GM23338 (cell line): Measurements from ENCODE around the gene GLB1L3. TPM values are rescaled to one million over a fixed set of nuclear protein-coding genes. Genes with fewer than 3 reads are reported as not detected.

Source experiments
- ATAC-seq: fragments of 200-7000 bp; cut with Tn5 transposase; 3 replicates; pipeline ENCODE4 v1.9.1; 2020
- DNase-seq: peaks from one replicate; pipeline ENCODE4 v3.0.0-alpha.2; 2015; ENCODE audit warnings: low spot score
- H2AFZ ChIP-seq: fragments of 200-600 bp; sonication (generic); 2 replicates; pipeline ENCODE4 v1.8.0; 2016; ENCODE audit warnings: antibody characterized with exemption, mild to moderate bottlenecking, moderate library complexity
- H3F3A ChIP-seq: fragments of 200-600 bp; sonication (generic); replicated peaks from 2 replicates; pipeline ENCODE4 v1.8.0; 2017; ENCODE audit warnings: antibody characterized with exemption, mixed run types, low read depth
- H3K27ac ChIP-seq: fragments of 200-600 bp; sonication (generic); 2 replicates; pipeline ENCODE4 v1.6.1; 2016; ENCODE audit warnings: low read depth
- H3K27me3 ChIP-seq: fragments of 200-600 bp; sonication (generic); 2 replicates; pipeline ENCODE4 v1.8.0; 2016; ENCODE audit warnings: mild to moderate bottlenecking, mixed run types, moderate library complexity; ENCODE audit not compliant: insufficient read depth
- H3K36me3 ChIP-seq: fragments of 200-600 bp; sonication (generic); 2 replicates; pipeline ENCODE4 v1.8.0; 2016; ENCODE audit warnings: mild to moderate bottlenecking; ENCODE audit not compliant: insufficient read depth
- H3K4me1 ChIP-seq: fragments of 200-600 bp; sonication (generic); 2 replicates; pipeline ENCODE4 v1.8.0; 2016; ENCODE audit warnings: mild to moderate bottlenecking, moderate library complexity; ENCODE audit not compliant: insufficient read depth
- H3K4me2 ChIP-seq: fragments of 200-600 bp; sonication (generic); 2 replicates; pipeline ENCODE4 v1.7.1; 2017; ENCODE audit warnings: mixed run types
- H3K4me3 ChIP-seq: fragments of 200-600 bp; sonication (generic); 2 replicates; pipeline ENCODE4 v1.6.1; 2016; ENCODE audit warnings: mixed run types
- H3K79me2 ChIP-seq: fragments of 200-600 bp; sonication (generic); replicated peaks from 2 replicates; pipeline ENCODE4 v1.8.0; 2017; ENCODE audit warnings: mild to moderate bottlenecking; ENCODE audit not compliant: insufficient read depth
- H3K9me2 ChIP-seq: fragments of 200-600 bp; sonication (generic); 2 replicates; pipeline ENCODE4 v1.8.0; 2017; ENCODE audit not compliant: insufficient read depth
- H4K20me1 ChIP-seq: fragments of 200-600 bp; sonication (generic); replicated peaks from 2 replicates; pipeline ENCODE4 v1.8.0; 2017; ENCODE audit warnings: mild to moderate bottlenecking; ENCODE audit not compliant: insufficient read depth
- H3K27ac Mint-ChIP-seq: 2 replicates; pipeline ENCODE4 v1.8.0; 2020; ENCODE audit warnings: inconsistent platforms, mild to moderate bottlenecking, moderate library complexity, mixed read lengths
- H3K27me3 Mint-ChIP-seq: 3 replicates; pipeline ENCODE4 v1.8.0; 2022; ENCODE audit warnings: low read depth, mild to moderate bottlenecking, moderate library complexity, mixed read lengths, inconsistent platforms; ENCODE audit not compliant: insufficient read depth, poor library complexity
- H3K36me3 Mint-ChIP-seq: 3 replicates; pipeline ENCODE4 v1.8.0; 2021; ENCODE audit warnings: low read depth, mild to moderate bottlenecking, inconsistent platforms, moderate library complexity, mixed read lengths
- H3K4me1 Mint-ChIP-seq: 3 replicates; pipeline ENCODE4 v1.8.0; 2020; ENCODE audit warnings: mild to moderate bottlenecking, inconsistent platforms, mixed read lengths
- H3K4me3 Mint-ChIP-seq: 3 replicates; pipeline ENCODE4 v1.8.0; 2021; ENCODE audit warnings: moderate library complexity, mild to moderate bottlenecking, inconsistent platforms, mixed read lengths
- H3K9me3 Mint-ChIP-seq: 3 replicates; pipeline ENCODE4 v1.8.0; 2020; ENCODE audit warnings: moderate library complexity, mild to moderate bottlenecking, inconsistent platforms, mixed read lengths
- CREB1 ChIP-seq: fragments of 250-450 bp; sonication (Bioruptor Pico); IDR thresholded peaks from 2 replicates; pipeline ENCODE4 v1.5.0; 2020; ENCODE audit warnings: low read depth, mild to moderate bottlenecking, moderate library complexity
- CTCF ChIP-seq, 2 experiments: fragments of 200-600 bp in 1 of 2; sonication (generic) in 1 of 2; conservative IDR thresholded peaks; 2 replicates each; pipeline versions ENCODE4 v1.5.1 to v1.6.1; 2016 to 2017; ENCODE audit warnings: antibody characterized with exemption in 2 of 2, low read depth in 2 of 2, mild to moderate bottlenecking in 2 of 2, moderate library complexity in 1 of 2
- ETS1 ChIP-seq: IDR thresholded peaks from 2 replicates; pipeline ENCODE4 v1.6.1; 2016; ENCODE audit warnings: antibody characterized with exemption
- EZH2 ChIP-seq: fragments of 200-600 bp; sonication (generic); IDR thresholded peaks from one replicate; pipeline ENCODE4 v1.8.0; 2017; ENCODE audit warnings: antibody characterized with exemption, mild to moderate bottlenecking, low read depth; ENCODE audit not compliant: unreplicated experiment
- EZH2phosphoT487 ChIP-seq: fragments of 200-600 bp; sonication (generic); IDR thresholded peaks from one replicate; pipeline ENCODE4 v1.8.1; 2018; ENCODE audit warnings: antibody characterized with exemption; ENCODE audit not compliant: unreplicated experiment
- JUNB ChIP-seq: IDR thresholded peaks from one replicate; pipeline ENCODE4 v1.6.1; 2016; ENCODE audit warnings: antibody characterized with exemption; ENCODE audit not compliant: unreplicated experiment
- NANOG ChIP-seq: IDR thresholded peaks from 2 replicates; pipeline ENCODE4 v1.6.1; 2016; ENCODE audit warnings: antibody characterized with exemption, borderline replicate concordance
- POLR2AphosphoS5 ChIP-seq: IDR thresholded peaks from 2 replicates; pipeline ENCODE4 v1.6.1; 2016; ENCODE audit warnings: antibody characterized with exemption, low read depth
- STAT1 ChIP-seq: IDR thresholded peaks from one replicate; pipeline ENCODE4 v1.6.1; 2016; ENCODE audit warnings: antibody characterized with exemption; ENCODE audit not compliant: unreplicated experiment
- ZNF114 ChIP-seq: fragments of 250-450 bp; sonication (Bioruptor Pico); IDR thresholded peaks from 2 replicates; pipeline ENCODE4 v1.5.0; 2020; ENCODE audit warnings: mild to moderate bottlenecking, moderate library complexity
- ZNF331 ChIP-seq: fragments of 250-450 bp; sonication (Bioruptor Pico); IDR thresholded peaks from 2 replicates; pipeline ENCODE4 v1.5.0; 2020; ENCODE audit warnings: low read depth, mild to moderate bottlenecking, moderate library complexity
- polyA plus RNA-seq: library from polyadenylated mRNA; unstranded; fragments of >200 nt; fragmentation: Nextera tagmentation; extraction: Ambion mirVana; gene quantifications from 2 replicates; pipeline ENCODE4 v1.2.1, GENCODE V29; 2016
- total RNA-seq: library from RNA; depleted of rRNA; stranded (reverse); fragments of >200 nt; shearing (Covaris generic); gene quantifications from 2 replicates; pipeline ENCODE4 v1.2.3, GENCODE V29; 2014
- TF ChIP-seq, protein P1 (sequence below): fragments of 250-450 bp; sonication (Bioruptor Pico); IDR thresholded peaks from 2 replicates; pipeline ENCODE4 v1.5.0; 2020; ENCODE audit warnings: mild to moderate bottlenecking, moderate library complexity
- TF ChIP-seq, protein P2 (sequence below): IDR thresholded peaks from one replicate; pipeline ENCODE4 v1.6.1; 2018; ENCODE audit warnings: antibody characterized with exemption; ENCODE audit not compliant: unreplicated experiment

GLB1L3 gene
- total and polyA plus RNA-seq, 2 experiments from 2014 or later: 28.8 to 33.1 TPM

DNA sequence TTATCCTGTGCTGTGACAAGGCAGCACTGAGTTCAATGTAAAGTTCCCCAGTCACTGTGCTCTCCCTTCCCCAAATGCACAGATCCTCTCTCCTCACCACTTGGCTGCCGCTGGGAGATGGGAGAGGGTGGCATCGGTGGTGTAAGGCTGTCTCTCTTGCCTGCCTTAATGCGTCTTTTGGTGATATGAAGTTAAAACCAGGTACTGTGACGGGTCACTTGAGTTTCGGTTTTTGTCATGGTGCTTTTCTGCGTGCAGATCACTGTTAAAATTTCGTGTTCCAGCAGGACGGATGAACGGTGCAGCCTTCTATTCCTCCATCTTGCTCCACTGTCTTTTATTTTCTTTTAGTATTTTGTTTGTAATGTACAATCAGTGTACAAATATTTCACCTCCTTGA is 74.2 kb downstream of the GLB1L3 start:
- no peak overlapping the region for H3K4me3 Mint-ChIP-seq
- no peaks in the 10 kb centered on the region for H4K20me1 ChIP-seq
- H3K9me3 Mint-ChIP-seq: no peaks in the 10 kb centered on the region; the same call in 2 of the 3 replicates
- ATAC-seq: no peak
- TF ChIP-seq NANOG: no peak
- no peak for TF ChIP-seq CREB1
- TF ChIP-seq ZNF114 (CRISPR knock-in tag): no peak
- no peak for TF ChIP-seq CTCF (conservative IDR thresholded peaks at IDR 0.05; ENCODE audit: low read depth in 2 of 2)
- TF ChIP-seq POLR2AphosphoS5: no peak
- no peak for TF ChIP-seq EZH2
- TF ChIP-seq ETS1: no peak
- no peak for TF ChIP-seq JUNB
- TF ChIP-seq, protein P1, sequence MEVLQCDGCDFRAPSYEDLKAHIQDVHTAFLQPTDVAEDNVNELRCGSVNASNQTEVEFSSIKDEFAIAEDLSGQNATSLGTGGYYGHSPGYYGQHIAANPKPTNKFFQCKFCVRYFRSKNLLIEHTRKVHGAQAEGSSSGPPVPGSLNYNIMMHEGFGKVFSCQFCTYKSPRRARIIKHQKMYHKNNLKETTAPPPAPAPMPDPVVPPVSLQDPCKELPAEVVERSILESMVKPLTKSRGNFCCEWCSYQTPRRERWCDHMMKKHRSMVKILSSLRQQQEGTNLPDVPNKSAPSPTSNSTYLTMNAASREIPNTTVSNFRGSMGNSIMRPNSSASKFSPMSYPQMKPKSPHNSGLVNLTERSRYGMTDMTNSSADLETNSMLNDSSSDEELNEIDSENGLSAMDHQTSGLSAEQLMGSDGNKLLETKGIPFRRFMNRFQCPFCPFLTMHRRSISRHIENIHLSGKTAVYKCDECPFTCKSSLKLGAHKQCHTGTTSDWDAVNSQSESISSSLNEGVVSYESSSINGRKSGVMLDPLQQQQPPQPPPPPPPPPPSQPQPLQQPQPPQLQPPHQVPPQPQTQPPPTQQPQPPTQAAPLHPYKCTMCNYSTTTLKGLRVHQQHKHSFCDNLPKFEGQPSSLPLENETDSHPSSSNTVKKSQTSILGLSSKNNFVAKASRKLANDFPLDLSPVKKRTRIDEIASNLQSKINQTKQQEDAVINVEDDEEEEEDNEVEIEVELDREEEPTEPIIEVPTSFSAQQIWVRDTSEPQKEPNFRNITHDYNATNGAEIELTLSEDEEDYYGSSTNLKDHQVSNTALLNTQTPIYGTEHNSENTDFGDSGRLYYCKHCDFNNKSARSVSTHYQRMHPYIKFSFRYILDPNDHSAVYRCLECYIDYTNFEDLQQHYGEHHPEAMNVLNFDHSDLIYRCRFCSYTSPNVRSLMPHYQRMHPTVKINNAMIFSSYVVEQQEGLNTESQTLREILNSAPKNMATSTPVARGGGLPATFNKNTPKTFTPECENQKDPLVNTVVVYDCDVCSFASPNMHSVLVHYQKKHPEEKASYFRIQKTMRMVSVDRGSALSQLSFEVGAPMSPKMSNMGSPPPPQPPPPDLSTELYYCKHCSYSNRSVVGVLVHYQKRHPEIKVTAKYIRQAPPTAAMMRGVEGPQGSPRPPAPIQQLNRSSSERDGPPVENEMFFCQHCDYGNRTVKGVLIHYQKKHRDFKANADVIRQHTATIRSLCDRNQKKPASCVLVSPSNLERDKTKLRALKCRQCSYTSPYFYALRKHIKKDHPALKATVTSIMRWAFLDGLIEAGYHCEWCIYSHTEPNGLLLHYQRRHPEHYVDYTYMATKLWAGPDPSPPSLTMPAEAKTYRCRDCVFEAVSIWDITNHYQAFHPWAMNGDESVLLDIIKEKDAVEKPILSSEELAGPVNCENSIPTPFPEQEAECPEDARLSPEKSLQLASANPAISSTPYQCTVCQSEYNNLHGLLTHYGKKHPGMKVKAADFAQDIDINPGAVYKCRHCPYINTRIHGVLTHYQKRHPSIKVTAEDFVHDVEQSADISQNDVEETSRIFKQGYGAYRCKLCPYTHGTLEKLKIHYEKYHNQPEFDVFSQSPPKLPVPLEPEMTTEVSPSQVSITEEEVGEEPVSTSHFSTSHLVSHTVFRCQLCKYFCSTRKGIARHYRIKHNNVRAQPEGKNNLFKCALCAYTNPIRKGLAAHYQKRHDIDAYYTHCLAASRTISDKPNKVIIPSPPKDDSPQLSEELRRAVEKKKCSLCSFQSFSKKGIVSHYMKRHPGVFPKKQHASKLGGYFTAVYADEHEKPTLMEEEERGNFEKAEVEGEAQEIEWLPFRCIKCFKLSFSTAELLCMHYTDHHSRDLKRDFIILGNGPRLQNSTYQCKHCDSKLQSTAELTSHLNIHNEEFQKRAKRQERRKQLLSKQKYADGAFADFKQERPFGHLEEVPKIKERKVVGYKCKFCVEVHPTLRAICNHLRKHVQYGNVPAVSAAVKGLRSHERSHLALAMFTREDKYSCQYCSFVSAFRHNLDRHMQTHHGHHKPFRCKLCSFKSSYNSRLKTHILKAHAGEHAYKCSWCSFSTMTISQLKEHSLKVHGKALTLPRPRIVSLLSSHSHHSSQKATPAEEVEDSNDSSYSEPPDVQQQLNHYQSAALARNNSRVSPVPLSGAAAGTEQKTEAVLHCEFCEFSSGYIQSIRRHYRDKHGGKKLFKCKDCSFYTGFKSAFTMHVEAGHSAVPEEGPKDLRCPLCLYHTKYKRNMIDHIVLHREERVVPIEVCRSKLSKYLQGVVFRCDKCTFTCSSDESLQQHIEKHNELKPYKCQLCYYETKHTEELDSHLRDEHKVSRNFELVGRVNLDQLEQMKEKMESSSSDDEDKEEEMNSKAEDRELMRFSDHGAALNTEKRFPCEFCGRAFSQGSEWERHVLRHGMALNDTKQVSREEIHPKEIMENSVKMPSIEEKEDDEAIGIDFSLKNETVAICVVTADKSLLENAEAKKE (CRISPR knock-in tag): no peak
- no peak for TF ChIP-seq ZNF331 (CRISPR knock-in tag)
- TF ChIP-seq, protein P2, sequence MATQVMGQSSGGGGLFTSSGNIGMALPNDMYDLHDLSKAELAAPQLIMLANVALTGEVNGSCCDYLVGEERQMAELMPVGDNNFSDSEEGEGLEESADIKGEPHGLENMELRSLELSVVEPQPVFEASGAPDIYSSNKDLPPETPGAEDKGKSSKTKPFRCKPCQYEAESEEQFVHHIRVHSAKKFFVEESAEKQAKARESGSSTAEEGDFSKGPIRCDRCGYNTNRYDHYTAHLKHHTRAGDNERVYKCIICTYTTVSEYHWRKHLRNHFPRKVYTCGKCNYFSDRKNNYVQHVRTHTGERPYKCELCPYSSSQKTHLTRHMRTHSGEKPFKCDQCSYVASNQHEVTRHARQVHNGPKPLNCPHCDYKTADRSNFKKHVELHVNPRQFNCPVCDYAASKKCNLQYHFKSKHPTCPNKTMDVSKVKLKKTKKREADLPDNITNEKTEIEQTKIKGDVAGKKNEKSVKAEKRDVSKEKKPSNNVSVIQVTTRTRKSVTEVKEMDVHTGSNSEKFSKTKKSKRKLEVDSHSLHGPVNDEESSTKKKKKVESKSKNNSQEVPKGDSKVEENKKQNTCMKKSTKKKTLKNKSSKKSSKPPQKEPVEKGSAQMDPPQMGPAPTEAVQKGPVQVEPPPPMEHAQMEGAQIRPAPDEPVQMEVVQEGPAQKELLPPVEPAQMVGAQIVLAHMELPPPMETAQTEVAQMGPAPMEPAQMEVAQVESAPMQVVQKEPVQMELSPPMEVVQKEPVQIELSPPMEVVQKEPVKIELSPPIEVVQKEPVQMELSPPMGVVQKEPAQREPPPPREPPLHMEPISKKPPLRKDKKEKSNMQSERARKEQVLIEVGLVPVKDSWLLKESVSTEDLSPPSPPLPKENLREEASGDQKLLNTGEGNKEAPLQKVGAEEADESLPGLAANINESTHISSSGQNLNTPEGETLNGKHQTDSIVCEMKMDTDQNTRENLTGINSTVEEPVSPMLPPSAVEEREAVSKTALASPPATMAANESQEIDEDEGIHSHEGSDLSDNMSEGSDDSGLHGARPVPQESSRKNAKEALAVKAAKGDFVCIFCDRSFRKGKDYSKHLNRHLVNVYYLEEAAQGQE: no peak
- TF ChIP-seq STAT1: no peak
- TF ChIP-seq EZH2phosphoT487: no peak
- H3K27ac Mint-ChIP-seq: no peak overlapping the region
- H3K27me3 ChIP-seq: no peaks in the 10 kb centered on the region
- DNase-seq: no peak
- peaks cover 16% of the 10 kb centered on the region for H3K4me1 ChIP-seq
- H3K4me2 ChIP-seq: 0 out of 2 replicates have a peak overlapping the region, but pooled peaks have one; percentile 42
- 0 out of 2 replicates have a peak, but pooled peaks cover 3% of the 10 kb centered on the region for H3K9me2 ChIP-seq
- H3K36me3 ChIP-seq: no peaks in the 10 kb centered on the region
- H3K27ac ChIP-seq: no peak overlapping the region
- H3K79me2 ChIP-seq: no peaks in the 10 kb centered on the region
- peaks cover 3% of the 10 kb centered on the region for H3K27me3 Mint-ChIP-seq
- H3K4me1 Mint-ChIP-seq: peaks cover 25% of the 10 kb centered on the region
- H3K4me3 ChIP-seq: no peak overlapping the region
- no peaks in the 10 kb centered on the region for H3F3A ChIP-seq
- H3K36me3 Mint-ChIP-seq: no peaks in the 10 kb centered on the region
- no peak overlapping the region for H2AFZ ChIP-seq
